ENCODE data around the gene ZNF143.
"Not testable (repeated sequence)": the region's sequence is repeated elsewhere in the genome, so short reads cannot be mapped to it uniquely, and the experiment has no call there.

Gene ZNF143

DNA sequence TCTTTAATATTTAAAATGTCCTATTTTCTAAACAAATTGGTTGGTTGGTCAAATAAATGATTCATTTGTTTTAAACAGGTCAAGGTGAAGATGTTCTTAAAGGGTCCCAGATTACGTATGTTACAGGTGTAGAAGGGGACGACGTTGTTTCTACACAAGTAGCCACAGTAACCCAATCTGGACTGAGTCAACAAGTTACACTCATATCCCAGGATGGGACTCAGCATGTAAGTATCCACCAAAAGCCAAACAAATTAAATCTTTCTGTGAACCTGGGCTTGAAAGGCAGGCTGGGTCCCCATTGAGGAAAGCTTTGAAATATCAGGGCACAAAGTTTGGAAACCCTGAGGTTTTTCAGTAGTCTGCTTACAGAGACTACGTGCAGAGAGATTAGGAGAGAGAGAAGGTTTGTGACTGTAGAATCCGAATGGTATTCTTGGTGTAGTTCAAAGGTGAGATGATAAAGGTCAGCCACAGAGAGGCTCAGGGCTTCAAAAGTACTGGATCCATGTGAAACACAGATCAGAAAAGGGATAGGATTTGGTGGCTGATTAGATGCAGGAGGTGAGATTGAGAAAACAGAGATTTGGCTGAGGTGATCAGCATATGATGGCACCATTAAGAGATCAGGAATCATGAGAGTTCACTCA is 51.7 kb downstream of the ZNF143 start:
- Histone ChIP-seq H2BK15ac (ENCODE audit: low read length) (no peak overlapping the region), H3K4ac (ENCODE audit: low read length) (no peak overlapping the region), H4K8ac (ENCODE audit: low read depth, low read length) (no peak overlapping the region), H2AFZ (ENCODE audit: low read length) (no peak overlapping the region), H2BK5ac (ENCODE audit: low read length) (no peak overlapping the region), H3K18ac (ENCODE audit: low read length) (no peak overlapping the region), H3K79me1 (ENCODE audit: low read depth, low read length) (no peaks in the 10 kb centered on the region), H3K27ac (replicated peaks; ENCODE audit: low read length) (no peak overlapping the region), H3K4me3 (ENCODE audit: low read length in 2 of 2) (no peak overlapping the region), H3K23ac (ENCODE audit: low read depth, low read length, poor library complexity) (no peak overlapping the region), H3K14ac (ENCODE audit: low read length) (no peak overlapping the region), H2BK120ac (ENCODE audit: low read depth, low read length) (no peak overlapping the region), H3K4me2 (ENCODE audit: insufficient read depth, low read length, poor library complexity, severe bottlenecking) (no peak overlapping the region), H3K36me3 (replicated peaks in 1 of 2; ENCODE audit: control insufficient read depth in 2 of 2, insufficient read depth in 2 of 2, low read length in 2 of 2) (peaks cover 19 to 75% of the 10 kb centered on the region in 2 donors), H4K91ac (ENCODE audit: low read depth, low read length, poor library complexity) (no peak overlapping the region), H3K4me1 (ENCODE audit: control insufficient read depth in 2 of 2, insufficient read depth in 1 of 2, low read depth in 1 of 2, low read length in 2 of 2) (peaks cover 0 to 2% of the 10 kb centered on the region in 2 donors), H3K9me3 (replicated peaks in 1 of 2; ENCODE audit: control insufficient read depth in 2 of 2, insufficient read depth in 1 of 2, low read depth in 1 of 2, low read length in 2 of 2) (peaks cover 0 to 3% of the 10 kb centered on the region in 2 donors), H3K27me3 (ENCODE audit: control insufficient read depth in 3 of 3, insufficient read depth in 3 of 3, low read depth in 1 of 3, low read length in 3 of 3) (no peaks in the 10 kb centered on the region), H2AK5ac (ENCODE audit: low read depth, low read length) (no peak overlapping the region), H3K9ac (ENCODE audit: low read depth, low read length, poor library complexity) (no peak overlapping the region), H2BK12ac (ENCODE audit: low read length) (no peak overlapping the region)
- WGBS, 2 donors (ENCODE audit: extremely low coverage in 2 of 2, insufficient read length in 2 of 2, insufficient replicate concordance in 1 of 2), result no CpG with 5 or more reads among the region's 5 CpGs
- DNase-seq (ENCODE audit: low spot score), result no peak

DNA sequence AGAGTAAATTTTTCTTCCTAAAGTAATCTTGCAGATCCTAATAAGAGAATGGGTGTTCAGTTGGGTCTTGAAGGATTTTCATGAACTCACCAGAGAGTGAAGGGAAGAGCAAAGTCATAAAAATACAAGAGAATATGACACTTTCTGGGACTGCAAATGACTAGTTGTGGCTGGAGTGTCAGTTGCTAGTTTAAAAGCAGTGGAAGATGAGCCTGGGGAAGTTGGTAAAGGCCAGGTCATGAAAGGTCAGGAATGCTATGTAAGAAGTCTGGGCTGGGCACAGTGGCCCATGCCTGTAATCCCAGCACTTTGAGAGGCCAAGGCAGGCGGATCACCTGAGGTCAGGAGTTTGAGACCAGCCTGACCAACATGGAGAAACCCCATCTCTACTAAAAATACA is 53.8 kb downstream of the ZNF143 start:
- H2BK15ac ChIP-seq (ENCODE audit: low read length); H3K4me1 ChIP-seq (ENCODE audit: control insufficient read depth in 2 of 2, insufficient read depth in 1 of 2, low read depth in 1 of 2, low read length in 2 of 2): not testable (repeated sequence)

DNA sequence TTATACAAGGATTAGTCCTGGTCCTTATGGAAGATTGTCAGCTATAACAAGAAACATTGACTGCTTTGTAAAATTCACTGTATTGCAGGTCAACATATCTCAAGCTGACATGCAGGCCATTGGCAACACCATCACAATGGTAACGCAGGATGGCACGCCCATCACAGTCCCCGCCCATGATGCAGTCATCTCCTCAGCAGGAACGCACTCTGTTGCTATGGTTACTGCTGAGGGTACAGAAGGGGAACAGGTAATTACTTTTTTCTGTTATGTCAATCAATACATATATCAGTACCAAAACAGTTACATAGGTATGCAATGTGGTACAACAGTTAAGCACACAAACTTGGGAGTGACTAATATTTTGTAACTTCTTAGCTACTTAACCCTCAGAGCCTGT is 55.3 kb downstream of the ZNF143 start:
- no peaks in the 10 kb centered on the region for H3K79me1 ChIP-seq (ENCODE audit: low read depth, low read length)
- H2BK15ac ChIP-seq (ENCODE audit: low read length), result no peak overlapping the region
- no peak overlapping the region for H4K91ac ChIP-seq (ENCODE audit: low read depth, low read length, poor library complexity)
- H3K27ac ChIP-seq (replicated peaks; ENCODE audit: low read length), result no peak overlapping the region
- no peak overlapping the region for H2AK5ac ChIP-seq (ENCODE audit: low read depth, low read length)
- H3K14ac ChIP-seq (ENCODE audit: low read length), result no peak overlapping the region
- H3K23ac ChIP-seq (ENCODE audit: low read depth, low read length, poor library complexity), result no peak overlapping the region
- H3K27me3 ChIP-seq (ENCODE audit: control insufficient read depth in 3 of 3, insufficient read depth in 3 of 3, low read depth in 1 of 3, low read length in 3 of 3), result no peaks in the 10 kb centered on the region
- no peak overlapping the region for H3K4me3 ChIP-seq (ENCODE audit: low read length in 2 of 2)
- no peak overlapping the region for H2AFZ ChIP-seq (ENCODE audit: low read length)
- H2BK120ac ChIP-seq (ENCODE audit: low read depth, low read length), result no peak overlapping the region
- H3K4ac ChIP-seq (ENCODE audit: low read length), result no peak overlapping the region
- no peak overlapping the region for H3K9ac ChIP-seq (ENCODE audit: low read depth, low read length, poor library complexity)
- H2BK5ac ChIP-seq (ENCODE audit: low read length), result no peak overlapping the region
- peaks cover 0 to 3% of the 10 kb centered on the region in 2 donors for H3K9me3 ChIP-seq (replicated peaks in 1 of 2; ENCODE audit: control insufficient read depth in 2 of 2, insufficient read depth in 1 of 2, low read depth in 1 of 2, low read length in 2 of 2)
- no peak overlapping the region for H2BK12ac ChIP-seq (ENCODE audit: low read length)
- DNase-seq (ENCODE audit: low spot score), result no peak
- no CpG with 5 or more reads among the region's 4 CpGs for WGBS, 2 donors (ENCODE audit: extremely low coverage in 2 of 2, insufficient read length in 2 of 2, insufficient replicate concordance in 1 of 2)
- H3K36me3 ChIP-seq (replicated peaks in 1 of 2; ENCODE audit: control insufficient read depth in 2 of 2, insufficient read depth in 2 of 2, low read length in 2 of 2), result peaks cover 17 to 68% of the 10 kb centered on the region in 2 donors
- H3K18ac ChIP-seq (ENCODE audit: low read length), result no peak overlapping the region
- no peak overlapping the region for H4K8ac ChIP-seq (ENCODE audit: low read depth, low read length)
- no peak overlapping the region for H3K4me2 ChIP-seq (ENCODE audit: insufficient read depth, low read length, poor library complexity, severe bottlenecking)
- peaks cover 0 to 2% of the 10 kb centered on the region in 2 donors for H3K4me1 ChIP-seq (ENCODE audit: control insufficient read depth in 2 of 2, insufficient read depth in 1 of 2, low read depth in 1 of 2, low read length in 2 of 2)

More for the DNA sequence above, 53.8 kb downstream of the ZNF143 start:
- not testable (repeated sequence) for H2BK12ac ChIP-seq (ENCODE audit: low read length); H3K4me2 ChIP-seq (ENCODE audit: insufficient read depth, low read length, poor library complexity, severe bottlenecking); H2AFZ ChIP-seq (ENCODE audit: low read length); H3K9ac ChIP-seq (ENCODE audit: low read depth, low read length, poor library complexity); H3K23ac ChIP-seq (ENCODE audit: low read depth, low read length, poor library complexity); H3K4me3 ChIP-seq (ENCODE audit: low read length in 2 of 2); H4K8ac ChIP-seq (ENCODE audit: low read depth, low read length); H3K9me3 ChIP-seq (replicated peaks in 1 of 2; ENCODE audit: control insufficient read depth in 2 of 2, insufficient read depth in 1 of 2, low read depth in 1 of 2, low read length in 2 of 2); H3K4ac ChIP-seq (ENCODE audit: low read length); H3K18ac ChIP-seq (ENCODE audit: low read length); H2AK5ac ChIP-seq (ENCODE audit: low read depth, low read length); H3K79me1 ChIP-seq (ENCODE audit: low read depth, low read length); DNase-seq (ENCODE audit: low spot score); H4K91ac ChIP-seq (ENCODE audit: low read depth, low read length, poor library complexity); H2BK120ac ChIP-seq (ENCODE audit: low read depth, low read length); H3K27me3 ChIP-seq (ENCODE audit: control insufficient read depth in 3 of 3, insufficient read depth in 3 of 3, low read depth in 1 of 3, low read length in 3 of 3); H3K14ac ChIP-seq (ENCODE audit: low read length); H3K27ac ChIP-seq (replicated peaks; ENCODE audit: low read length); H2BK5ac ChIP-seq (ENCODE audit: low read length)
- no CpG with 5 or more reads among the region's 1 CpG for WGBS, 2 donors (ENCODE audit: extremely low coverage in 2 of 2, insufficient read length in 2 of 2, insufficient replicate concordance in 1 of 2)
- peaks cover 14 to 74% of the 10 kb centered on the region in 2 donors for H3K36me3 ChIP-seq (replicated peaks in 1 of 2; ENCODE audit: control insufficient read depth in 2 of 2, insufficient read depth in 2 of 2, low read length in 2 of 2)

DNA sequence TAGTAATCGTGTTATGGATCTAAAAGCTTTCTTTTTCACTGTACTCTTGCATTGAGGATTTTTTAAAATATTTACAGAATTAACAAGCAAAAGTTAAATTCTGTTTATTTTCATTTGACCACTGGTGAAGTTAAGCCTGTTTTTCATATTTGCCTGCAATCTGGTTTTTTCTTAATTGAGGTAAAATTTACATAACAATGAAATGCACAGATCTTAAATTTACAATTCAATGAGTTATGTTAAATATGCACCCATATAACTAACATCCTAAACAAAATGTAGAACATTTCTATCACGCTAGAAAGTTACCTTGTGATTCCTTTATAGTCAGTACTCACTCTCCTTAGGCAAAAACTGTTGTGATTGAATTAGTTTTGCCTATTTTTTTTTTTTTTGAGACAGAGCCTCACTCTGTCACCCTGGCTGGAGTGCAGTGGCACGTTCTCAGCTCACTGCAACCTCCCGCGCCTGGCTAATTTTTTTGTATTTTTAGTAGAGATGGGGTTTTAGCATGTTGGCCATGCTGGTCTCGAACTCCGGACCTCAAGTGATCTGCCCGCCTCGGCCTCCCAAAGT is 58.1 kb downstream of the ZNF143 start:
- Histone ChIP-seq H3K9ac (ENCODE audit: low read depth, low read length, poor library complexity) (no peak overlapping the region), H3K4me3 (ENCODE audit: low read length in 2 of 2) (no peak overlapping the region), H3K27me3 (ENCODE audit: control insufficient read depth in 3 of 3, insufficient read depth in 3 of 3, low read depth in 1 of 3, low read length in 3 of 3) (no peaks in the 10 kb centered on the region), H2BK12ac (ENCODE audit: low read length) (no peak overlapping the region), H2BK15ac (ENCODE audit: low read length) (no peak overlapping the region), H4K8ac (ENCODE audit: low read depth, low read length) (no peak overlapping the region), H3K9me3 (replicated peaks in 1 of 2; ENCODE audit: control insufficient read depth in 2 of 2, insufficient read depth in 1 of 2, low read depth in 1 of 2, low read length in 2 of 2) (peaks cover 0 to 3% of the 10 kb centered on the region in 2 donors), H3K14ac (ENCODE audit: low read length) (no peak overlapping the region), H3K18ac (ENCODE audit: low read length) (no peak overlapping the region), H2BK5ac (ENCODE audit: low read length) (no peak overlapping the region), H3K79me1 (ENCODE audit: low read depth, low read length) (no peaks in the 10 kb centered on the region), H2BK120ac (ENCODE audit: low read depth, low read length) (no peak overlapping the region), H2AK5ac (ENCODE audit: low read depth, low read length) (no peak overlapping the region), H3K27ac (replicated peaks; ENCODE audit: low read length) (no peak overlapping the region), H3K4me2 (ENCODE audit: insufficient read depth, low read length, poor library complexity, severe bottlenecking) (no peak overlapping the region), H3K23ac (ENCODE audit: low read depth, low read length, poor library complexity) (no peak overlapping the region), H4K91ac (ENCODE audit: low read depth, low read length, poor library complexity) (no peak overlapping the region), H3K4me1 (ENCODE audit: control insufficient read depth in 2 of 2, insufficient read depth in 1 of 2, low read depth in 1 of 2, low read length in 2 of 2) (peaks cover 0 to 2% of the 10 kb centered on the region in 2 donors), H3K36me3 (replicated peaks in 1 of 2; ENCODE audit: control insufficient read depth in 2 of 2, insufficient read depth in 2 of 2, low read length in 2 of 2) (peaks cover 9 to 50% of the 10 kb centered on the region in 2 donors), H2AFZ (ENCODE audit: low read length) (no peak overlapping the region), H3K4ac (ENCODE audit: low read length) (no peak overlapping the region)
- no CpG with 5 or more reads among the region's 9 CpGs for WGBS, 2 donors (ENCODE audit: extremely low coverage in 2 of 2, insufficient read length in 2 of 2, insufficient replicate concordance in 1 of 2)
- no peak for DNase-seq (ENCODE audit: low spot score)
